ENCODE results near the gene ARMC2. TPM values are rescaled to one million over a fixed set of nuclear protein-coding genes. Genes with fewer than 3 reads are reported as not detected.

ARMC2 gene
- total and polyA plus RNA-seq, 8 donors: 0.46 to 13.4 (median 2.3) TPM; not detected in 1

DNA sequence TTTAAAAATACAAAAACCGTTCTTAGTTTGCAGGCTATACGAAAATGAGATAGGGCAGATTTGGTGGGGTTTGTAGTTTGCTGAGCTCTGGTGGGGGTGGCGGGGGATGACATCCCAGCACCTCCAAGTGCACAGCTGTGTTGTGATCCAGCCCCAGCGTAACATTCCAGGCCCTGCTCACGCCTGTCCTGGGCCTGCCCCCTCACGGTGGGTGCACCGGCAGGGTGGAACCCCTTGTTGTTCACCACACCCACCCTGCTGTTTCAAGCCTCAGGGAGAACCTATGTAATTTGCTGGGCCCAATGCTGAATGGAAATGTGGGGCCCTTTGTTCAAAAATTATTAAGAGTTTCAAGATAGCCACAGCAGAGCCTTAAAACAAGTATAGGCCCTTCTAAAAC lies 25.0 kb downstream of the ARMC2 start:
- Histone ChIP-seq H3K36me3 (peaks cover 0 to 22% (median 19%) of the 10 kb centered on the region in 4 donors), H3K9me3 (no peaks in the 10 kb centered on the region), H3K4me1 (peaks cover 0 to 16% (median 2%) of the 10 kb centered on the region in 4 donors), H3K4me3 (no peak overlapping the region), H3K27ac (peak overlapping the region in 2 of 5 donors; percentile 22 to 77), H3K27me3 (no peaks in the 10 kb centered on the region)
- no peak for TF ChIP-seq POLR2AphosphoS5 (IDR thresholded peaks at IDR 0.05)
- TF ChIP-seq, protein P1, sequence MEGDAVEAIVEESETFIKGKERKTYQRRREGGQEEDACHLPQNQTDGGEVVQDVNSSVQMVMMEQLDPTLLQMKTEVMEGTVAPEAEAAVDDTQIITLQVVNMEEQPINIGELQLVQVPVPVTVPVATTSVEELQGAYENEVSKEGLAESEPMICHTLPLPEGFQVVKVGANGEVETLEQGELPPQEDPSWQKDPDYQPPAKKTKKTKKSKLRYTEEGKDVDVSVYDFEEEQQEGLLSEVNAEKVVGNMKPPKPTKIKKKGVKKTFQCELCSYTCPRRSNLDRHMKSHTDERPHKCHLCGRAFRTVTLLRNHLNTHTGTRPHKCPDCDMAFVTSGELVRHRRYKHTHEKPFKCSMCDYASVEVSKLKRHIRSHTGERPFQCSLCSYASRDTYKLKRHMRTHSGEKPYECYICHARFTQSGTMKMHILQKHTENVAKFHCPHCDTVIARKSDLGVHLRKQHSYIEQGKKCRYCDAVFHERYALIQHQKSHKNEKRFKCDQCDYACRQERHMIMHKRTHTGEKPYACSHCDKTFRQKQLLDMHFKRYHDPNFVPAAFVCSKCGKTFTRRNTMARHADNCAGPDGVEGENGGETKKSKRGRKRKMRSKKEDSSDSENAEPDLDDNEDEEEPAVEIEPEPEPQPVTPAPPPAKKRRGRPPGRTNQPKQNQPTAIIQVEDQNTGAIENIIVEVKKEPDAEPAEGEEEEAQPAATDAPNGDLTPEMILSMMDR (IDR thresholded peaks at IDR 0.05): no peak
- no peak for TF ChIP-seq EP300 (IDR thresholded peaks at IDR 0.05)
- no peak for TF ChIP-seq POLR2A (IDR thresholded peaks at IDR 0.05)
- intact Hi-C loops (cut with DNase I; ENCODE audit: low total_unique reads): no loop called here
- DNase-seq: no peak
- 85 to 93% (median 89%) methylated on average over 5 to 7 of the region's 7 CpGs for WGBS, 5 donors

DNA sequence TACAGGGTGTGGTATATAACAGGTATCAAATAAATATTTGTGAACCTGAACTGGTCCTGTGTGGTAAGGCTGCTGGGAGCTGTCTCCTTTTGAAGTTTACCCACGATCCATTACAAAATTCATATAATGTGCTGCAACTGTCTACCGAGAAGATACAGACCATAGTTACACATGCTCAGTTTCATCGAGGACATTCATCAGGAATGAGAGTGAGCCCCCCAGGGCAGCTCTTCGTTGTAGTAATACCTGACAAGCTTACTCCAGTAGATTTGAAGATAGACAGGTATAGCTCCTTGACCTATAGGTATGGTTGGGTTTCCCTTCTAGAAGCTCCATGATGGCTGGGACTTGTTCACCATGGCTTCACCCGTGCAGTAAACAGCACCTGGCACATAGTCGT lies 25.7 kb downstream of the ARMC2 start:
- WGBS, 5 donors: 82 to 90% (median 83%) methylated on average over 6 of the region's 6 CpGs
- Histone ChIP-seq H3K36me3 (peaks cover 0 to 18% (median 15%) of the 10 kb centered on the region in 4 donors), H3K4me1 (peaks cover 0 to 16% (median 2%) of the 10 kb centered on the region in 4 donors), H3K9me3 (no peaks in the 10 kb centered on the region), H3K4me3 (no peak overlapping the region), H3K27me3 (no peaks in the 10 kb centered on the region), H3K27ac (peak overlapping the region in 4 of 5 donors; percentile 54 to 77 (median 56))
- TF ChIP-seq EP300 (IDR thresholded peaks at IDR 0.05): no peak
- no peak for TF ChIP-seq POLR2AphosphoS5 (IDR thresholded peaks at IDR 0.05)
- no peak for TF ChIP-seq POLR2A (IDR thresholded peaks at IDR 0.05)
- TF ChIP-seq, protein P1 (IDR thresholded peaks at IDR 0.05): no peak
- intact Hi-C loops (cut with DNase I; ENCODE audit: low total_unique reads): no loop called here
- DNase-seq: no peak

DNA sequence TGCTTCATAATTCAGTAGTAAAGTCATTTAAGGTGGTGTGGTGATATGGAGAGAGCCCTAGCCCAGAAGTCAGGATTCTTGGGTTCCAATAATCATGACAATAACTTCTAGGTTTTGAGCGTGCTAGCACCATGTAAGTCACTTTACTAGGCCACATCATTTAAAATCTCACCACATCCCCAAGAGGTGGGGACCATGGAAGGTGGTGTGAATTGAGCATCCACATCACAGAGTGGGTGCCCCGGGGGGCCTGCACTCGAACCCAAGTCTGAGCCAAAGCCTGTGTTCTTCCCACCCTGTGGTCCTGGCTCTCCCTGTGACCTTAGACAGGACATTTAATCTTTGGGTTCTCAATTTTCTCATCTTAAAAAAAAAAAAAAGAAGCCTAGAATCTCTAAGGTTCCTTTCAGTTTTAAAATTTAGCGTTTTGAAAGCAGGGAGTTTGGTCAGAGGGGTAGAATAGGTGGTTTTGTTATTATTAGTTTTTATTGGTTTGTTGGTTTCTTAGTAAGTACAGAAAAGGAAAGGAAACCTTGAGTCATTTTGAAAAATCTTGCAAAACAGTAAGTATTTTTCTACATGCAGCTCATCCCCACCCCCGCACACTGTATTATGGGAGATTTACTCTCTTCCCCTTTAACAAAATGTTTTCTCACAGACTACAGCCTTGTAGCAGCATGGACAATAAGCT lies 26.4 kb downstream of the ARMC2 start:
- no peak for TF ChIP-seq POLR2AphosphoS5 (IDR thresholded peaks at IDR 0.05)
- no peak for TF ChIP-seq EP300 (IDR thresholded peaks at IDR 0.05)
- TF ChIP-seq, protein P1 (IDR thresholded peaks at IDR 0.05): no peak
- Histone ChIP-seq H3K36me3 (peaks cover 0 to 12% (median 9%) of the 10 kb centered on the region in 4 donors), H3K27me3 (no peaks in the 10 kb centered on the region), H3K27ac (peak overlapping the region in 4 of 5 donors; percentile 54 to 77 (median 56)), H3K9me3 (no peaks in the 10 kb centered on the region), H3K4me3 (no peak overlapping the region), H3K4me1 (peaks cover 0 to 16% (median 2%) of the 10 kb centered on the region in 4 donors)
- WGBS, 5 donors: 79 to 87% (median 82%) methylated on average over 5 of the region's 5 CpGs
- DNase-seq: peak in 1 of 2 donors; percentile 21
- intact Hi-C loops (cut with DNase I; ENCODE audit: low total_unique reads): no loop called here

DNA sequence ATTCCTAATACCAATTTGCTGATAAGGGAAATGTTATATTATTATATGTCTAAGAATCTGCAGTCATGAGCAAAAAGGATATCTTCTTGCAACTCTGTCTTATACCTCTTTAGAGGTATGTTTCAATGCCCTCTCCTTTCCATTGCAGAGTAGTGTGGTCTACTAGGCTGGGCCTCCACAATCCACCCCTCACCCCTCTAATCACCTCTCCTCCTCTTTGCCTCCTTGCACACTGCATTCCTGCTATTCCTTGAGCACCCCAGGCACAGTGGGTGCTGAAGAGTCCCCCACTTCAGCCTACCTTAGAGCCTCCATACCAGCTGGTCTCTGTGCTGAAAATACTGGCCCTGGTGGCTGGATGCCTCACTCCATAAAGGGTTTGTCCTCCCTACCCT lies 26.9 kb downstream of the ARMC2 start:
- peaks cover 0 to 16% (median 2%) of the 10 kb centered on the region in 4 donors for H3K4me1 ChIP-seq
- H3K9me3 ChIP-seq: no peaks in the 10 kb centered on the region
- intact Hi-C loops (cut with DNase I; ENCODE audit: low total_unique reads): no loop called here
- peaks cover 0 to 11% (median 4%) of the 10 kb centered on the region in 4 donors for H3K36me3 ChIP-seq
- no peak for TF ChIP-seq POLR2A (IDR thresholded peaks at IDR 0.05)
- no peak for TF ChIP-seq POLR2AphosphoS5 (IDR thresholded peaks at IDR 0.05)
- TF ChIP-seq EP300 (IDR thresholded peaks at IDR 0.05): no peak
- TF ChIP-seq, protein P1 (IDR thresholded peaks at IDR 0.05): no peak
- no peak overlapping the region for H3K4me3 ChIP-seq
- no peaks in the 10 kb centered on the region for H3K27me3 ChIP-seq
- no peak for DNase-seq
- H3K27ac ChIP-seq: peak overlapping the region in 4 of 5 donors; percentile 32 to 77 (median 56)
